Endometrial microvascular endothelial cells (primary cell): ENCODE results near the gene PHLDA2. TPM values are rescaled to one million over a fixed set of nuclear protein-coding genes. Genes with fewer than 3 reads are reported as not detected.

Source experiments
- in situ Hi-C: cut with HindIII; loops from 2 replicates; pipeline ENCODE4 v1.10.0; 2017; ENCODE audit warnings: low sequenced_read_pairs, low pct_unique_long_range_greater_than_20kb; ENCODE audit errors: inconsistent ontology term
- total RNA-seq: library from RNA; depleted of rRNA; stranded (reverse); fragments of >200 nt; gene quantifications from one replicate; pipeline ENCODE4 v1.2.3, GENCODE V29; 2015; ENCODE audit errors: inconsistent ontology term

Gene PHLDA2
- total RNA-seq, 1 donor from 2014 or later = 17.7 TPM

DNA sequence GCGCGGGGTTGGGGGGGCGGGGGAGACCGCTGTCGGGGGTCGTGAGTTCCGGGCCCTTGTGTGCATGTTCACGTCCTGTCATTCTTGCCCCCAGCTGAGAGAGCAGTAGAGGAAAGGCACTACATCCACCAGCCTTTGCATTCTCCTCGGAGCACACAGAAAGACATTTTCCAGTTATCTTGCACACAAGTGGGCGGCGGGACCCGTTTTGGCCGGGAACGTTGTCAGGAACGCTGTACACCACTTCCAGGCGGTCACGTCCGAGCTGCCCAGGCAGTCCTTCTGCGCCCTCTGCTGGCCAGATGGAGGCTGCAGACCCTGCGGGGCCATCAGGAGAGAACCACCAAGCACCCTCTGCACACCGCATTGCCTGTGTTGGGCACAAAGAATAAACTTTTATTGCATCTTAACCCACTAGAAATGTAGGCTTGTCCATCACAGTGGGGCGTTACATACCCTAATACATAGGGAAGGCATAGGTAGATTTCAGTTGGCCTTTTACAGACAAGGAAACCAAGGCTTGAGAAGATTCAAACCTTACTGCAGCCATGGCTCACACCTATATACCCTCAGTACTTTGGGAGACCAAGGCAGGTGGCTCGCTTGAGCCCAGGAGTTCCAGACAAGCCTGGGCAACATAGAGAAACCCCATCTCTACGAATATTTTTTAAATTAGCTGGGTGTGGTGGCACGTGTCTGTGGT is 40.8 kb downstream of the PHLDA2 start:
- in situ Hi-C loops = no loop called here

DNA sequence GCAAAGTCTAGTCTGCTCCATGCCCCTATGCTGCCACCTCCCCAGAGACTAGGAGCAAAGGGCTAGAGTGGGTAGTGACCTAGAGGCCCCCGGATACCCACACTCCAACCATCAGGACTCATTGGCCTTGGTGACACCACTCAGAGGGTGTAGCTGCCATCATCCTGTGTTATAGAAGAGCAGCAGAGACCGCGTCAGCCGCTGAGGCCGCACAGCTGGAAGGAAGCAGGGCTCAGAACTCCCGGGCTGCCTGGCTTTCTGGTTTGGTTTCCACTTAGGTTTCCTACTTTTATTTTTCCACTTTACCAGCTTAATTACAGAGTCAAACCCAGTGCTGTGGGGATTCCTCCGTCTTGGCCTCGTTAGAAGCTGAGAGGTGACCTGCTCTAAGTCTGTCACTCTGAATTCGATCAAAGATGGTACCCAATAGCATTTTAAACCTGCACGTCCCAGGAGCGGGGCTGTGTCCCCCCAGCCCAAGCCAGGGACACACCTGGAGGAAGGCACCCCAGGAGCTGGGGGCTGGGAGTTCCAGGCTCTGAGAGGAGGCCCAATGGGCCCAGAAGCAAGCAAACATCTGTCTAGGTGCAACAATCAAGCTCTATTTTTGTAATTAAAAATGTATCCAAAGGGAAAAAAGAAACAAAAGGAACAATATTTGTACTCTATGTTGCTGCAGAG is 41.6 kb downstream of the PHLDA2 start:
- in situ Hi-C loops = no loop called here

DNA sequence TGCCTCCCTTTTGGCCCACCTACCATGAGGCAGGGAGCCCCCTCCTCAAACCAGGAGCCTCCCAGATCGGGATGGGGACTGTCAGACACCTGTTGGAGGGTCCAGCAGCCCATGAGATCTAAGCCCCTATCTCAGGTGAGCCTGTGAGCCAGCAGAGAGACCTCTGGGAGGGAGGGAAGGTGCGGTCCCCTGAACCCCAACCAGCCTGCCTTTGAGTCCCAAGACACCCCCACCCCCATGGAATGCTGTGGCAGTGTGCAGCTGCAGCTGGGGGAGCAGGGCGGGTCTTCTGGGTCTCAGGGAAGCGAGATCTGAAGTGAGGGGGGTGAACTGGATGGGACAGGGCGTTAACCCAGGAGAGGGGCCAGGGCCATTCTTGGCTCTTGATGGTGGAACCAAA is 42.3 kb downstream of the PHLDA2 start:
- in situ Hi-C loops = no loop called here

DNA sequence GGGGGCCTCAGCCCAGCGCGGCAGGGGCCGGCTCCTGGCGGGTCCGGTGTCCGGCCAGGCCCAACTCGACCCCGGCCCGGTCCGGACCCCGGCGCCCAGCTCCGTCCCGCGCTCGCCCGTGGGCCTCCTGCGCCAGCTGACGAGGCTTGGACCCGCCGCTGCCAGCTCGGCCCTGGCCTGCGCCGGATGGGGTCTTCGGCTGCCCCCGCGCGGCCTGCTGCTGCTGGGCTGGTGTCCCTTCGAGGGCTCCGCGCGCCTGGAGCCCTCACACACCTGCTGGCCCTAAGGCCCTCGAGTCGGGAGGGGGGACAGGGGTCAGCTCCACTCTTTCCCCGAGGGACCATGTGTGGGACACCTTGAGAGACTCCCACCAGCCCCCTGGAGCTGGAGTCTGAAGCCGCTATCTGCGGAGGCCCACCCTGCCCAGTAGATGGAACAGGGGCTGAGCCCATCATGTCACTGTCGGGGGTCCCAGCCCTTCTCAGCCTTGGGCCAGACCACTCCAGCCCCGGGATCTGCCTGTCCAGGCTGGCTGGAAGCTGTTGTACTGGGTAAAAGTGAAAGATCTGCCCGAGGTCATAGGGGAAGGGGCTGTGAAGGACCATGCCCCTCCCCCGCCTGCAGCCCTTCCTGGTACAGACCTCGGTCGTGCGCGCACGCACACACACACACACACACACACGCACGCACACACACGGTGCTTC is 42.9 kb downstream of the PHLDA2 start:
- in situ Hi-C loops = no loop called here

DNA sequence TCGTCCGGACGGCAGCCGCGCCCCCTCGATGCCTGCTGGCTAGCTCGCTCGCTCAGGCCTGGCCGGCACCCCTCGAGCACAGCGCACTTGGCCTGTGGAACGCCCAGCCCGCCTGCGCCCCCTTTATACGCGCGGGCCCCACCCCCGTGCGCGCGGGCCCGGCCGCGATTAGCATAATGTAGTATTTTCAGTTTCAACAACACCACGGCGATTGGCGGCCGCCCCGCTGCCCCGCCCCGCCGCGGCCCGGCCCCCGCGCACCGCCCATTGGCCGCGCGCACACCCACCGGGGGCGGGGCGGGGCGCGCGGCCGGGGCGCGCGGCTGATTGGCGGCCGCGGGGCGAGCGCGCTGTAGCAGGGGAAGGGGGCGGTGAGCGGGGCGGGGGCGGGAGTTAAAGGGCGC is 43.5 kb downstream of the PHLDA2 start, which contains the start of gene CDKN1C:
Gene CDKN1C (minus strand): TSS at position 98 of the 404 bp plus-strand sequence. CDS start 319 bp downstream, outside the sequence.
- in situ Hi-C loops = no loop called here

DNA sequence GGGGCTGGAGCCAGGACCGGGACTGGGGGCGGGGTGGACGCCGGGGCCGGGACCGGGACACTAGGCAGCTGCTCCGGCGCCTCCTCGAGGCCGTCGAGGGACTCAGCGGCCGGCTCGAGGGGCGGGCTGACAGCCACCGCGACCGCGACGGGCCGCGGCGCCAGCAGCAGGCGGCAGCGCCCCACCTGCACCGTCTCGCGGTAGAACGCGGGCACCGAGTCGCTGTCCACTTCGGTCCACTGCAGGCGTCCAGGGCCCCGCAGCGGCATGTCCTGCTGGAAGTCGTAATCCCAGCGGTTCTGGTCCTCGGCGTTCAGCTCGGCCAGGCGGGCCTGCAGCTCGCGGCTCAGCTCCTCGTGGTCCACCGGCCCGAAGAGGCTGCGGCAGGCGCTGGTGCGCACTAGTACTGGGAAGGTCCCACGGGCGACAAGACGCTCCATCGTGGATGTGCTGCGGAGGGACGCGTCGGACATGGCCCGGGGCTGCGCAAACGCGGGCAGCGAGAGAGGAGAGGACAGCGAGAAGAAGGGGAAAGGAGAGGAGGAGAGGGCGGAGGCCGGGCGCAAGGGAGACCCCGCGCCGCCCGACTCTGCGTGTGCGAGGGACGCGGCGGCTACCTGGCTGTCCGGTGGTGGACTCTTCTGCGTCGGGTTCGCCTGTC is 44.1 kb downstream of the PHLDA2 start:
- in situ Hi-C loops = no loop called here

DNA sequence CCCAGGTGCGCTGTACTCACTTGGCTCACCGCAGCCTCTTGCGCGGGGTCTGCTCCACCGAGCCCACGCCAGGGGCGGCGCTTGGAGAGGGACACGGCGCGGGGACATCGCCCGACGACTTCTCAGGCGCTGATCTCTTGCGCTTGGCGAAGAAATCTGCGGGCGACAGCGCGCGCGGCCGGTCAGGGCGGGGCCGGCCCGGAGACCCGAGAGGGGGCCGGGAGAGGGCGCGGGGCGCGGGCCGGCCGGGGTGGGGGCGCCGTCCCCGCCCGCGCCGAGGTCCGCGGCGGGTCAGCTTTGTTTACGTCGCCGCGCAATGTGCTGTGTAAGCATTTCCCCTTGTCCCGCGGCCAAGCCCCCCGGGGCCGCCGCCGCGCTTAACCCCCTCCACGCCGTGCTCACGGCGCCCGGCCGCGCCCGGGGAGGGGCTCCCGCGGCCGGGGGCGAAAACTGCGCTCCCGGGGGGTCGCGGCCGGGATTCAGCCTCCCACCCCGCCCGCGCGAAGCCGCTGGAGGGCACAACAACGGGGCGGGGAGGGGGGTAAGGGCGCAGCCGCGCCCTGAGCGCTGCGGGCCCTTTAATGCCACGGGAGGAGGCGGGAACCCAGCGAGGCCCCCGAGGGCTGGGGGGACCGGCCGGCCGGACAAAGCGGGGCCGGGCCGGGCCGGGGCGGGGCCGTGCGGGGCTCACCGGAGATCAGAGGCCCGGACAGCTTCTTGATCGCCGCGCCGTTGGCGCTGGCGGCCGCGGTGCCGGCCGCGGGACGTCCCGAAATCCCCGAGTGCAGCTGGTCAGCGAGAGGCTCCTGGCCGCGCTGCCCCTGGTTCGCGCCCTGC is 45.0 kb downstream of the PHLDA2 start:
- in situ Hi-C loops = no loop called here

DNA sequence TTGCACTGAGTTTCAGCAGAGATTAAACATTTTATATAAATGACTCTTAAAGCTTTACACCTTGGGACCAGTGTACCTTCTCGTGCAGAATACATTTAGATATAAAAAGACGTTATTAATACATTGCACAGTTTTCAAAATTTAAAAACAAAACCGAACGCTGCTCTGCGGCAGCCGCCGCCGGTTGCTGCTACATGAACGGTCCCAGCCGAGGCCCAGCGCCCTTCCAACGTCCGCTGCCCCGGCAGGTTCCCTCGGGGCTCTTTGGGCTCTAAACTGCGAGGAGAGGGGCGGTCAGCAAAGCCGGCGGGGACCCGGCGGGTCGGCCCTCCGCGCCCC is 45.6 kb downstream of the PHLDA2 start:
- in situ Hi-C loops = no loop called here

DNA sequence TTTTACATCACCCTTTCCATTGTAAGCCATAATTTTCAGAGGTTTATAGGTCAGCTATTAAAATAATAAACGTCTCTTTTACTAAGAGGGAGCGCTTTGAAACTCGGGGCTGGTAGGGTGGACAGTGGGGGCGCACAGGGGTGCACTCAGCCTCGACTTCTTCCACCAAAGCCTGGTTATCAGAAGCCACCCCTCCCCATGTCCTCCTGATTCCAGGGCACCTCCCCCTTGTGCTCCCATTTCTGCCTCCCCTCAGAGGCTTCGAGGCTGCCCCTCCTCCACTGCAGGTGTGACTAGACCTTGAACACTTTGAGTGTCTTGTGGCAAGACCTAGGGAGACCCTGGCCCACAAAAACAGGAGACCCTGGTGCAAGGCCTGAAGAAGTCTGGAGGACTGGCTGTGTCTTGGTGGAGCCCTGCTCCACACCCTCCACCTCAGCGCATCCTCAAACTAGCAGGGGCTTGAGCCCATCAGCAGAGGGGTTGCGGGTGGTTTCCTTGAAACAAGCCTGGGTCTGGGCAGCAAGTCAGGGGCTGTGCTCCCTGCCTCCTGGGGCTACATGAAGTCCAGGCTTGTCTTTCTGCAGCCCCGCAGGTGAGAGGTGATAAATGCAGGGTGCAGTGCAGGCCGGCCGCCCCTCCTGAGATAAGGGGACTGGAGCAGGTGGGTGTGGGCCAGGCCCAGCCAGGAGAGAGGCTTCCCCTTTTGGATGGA is 46.7 kb downstream of the PHLDA2 start:
- in situ Hi-C loops = no loop called here

DNA sequence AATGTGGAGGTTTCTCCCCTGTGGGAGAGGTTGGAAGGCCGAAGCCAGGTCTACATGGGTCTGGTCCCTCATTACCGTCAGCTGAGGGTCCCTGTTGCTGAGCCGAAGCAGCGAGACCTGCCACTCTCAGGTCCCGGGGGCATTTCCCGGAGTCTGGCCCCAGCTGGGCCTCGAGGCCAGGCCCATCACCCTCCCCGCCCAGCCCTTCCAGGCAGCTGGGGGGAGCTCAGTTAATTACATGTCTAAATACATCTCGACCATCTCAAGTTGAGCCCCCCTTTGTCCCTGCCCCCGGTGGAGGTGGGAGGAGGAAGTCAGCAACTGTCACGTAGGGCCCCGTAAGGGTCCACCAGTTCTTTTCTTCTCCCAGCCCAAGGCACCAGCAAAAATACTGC is 47.2 kb downstream of the PHLDA2 start:
- in situ Hi-C loops = no loop called here

DNA sequence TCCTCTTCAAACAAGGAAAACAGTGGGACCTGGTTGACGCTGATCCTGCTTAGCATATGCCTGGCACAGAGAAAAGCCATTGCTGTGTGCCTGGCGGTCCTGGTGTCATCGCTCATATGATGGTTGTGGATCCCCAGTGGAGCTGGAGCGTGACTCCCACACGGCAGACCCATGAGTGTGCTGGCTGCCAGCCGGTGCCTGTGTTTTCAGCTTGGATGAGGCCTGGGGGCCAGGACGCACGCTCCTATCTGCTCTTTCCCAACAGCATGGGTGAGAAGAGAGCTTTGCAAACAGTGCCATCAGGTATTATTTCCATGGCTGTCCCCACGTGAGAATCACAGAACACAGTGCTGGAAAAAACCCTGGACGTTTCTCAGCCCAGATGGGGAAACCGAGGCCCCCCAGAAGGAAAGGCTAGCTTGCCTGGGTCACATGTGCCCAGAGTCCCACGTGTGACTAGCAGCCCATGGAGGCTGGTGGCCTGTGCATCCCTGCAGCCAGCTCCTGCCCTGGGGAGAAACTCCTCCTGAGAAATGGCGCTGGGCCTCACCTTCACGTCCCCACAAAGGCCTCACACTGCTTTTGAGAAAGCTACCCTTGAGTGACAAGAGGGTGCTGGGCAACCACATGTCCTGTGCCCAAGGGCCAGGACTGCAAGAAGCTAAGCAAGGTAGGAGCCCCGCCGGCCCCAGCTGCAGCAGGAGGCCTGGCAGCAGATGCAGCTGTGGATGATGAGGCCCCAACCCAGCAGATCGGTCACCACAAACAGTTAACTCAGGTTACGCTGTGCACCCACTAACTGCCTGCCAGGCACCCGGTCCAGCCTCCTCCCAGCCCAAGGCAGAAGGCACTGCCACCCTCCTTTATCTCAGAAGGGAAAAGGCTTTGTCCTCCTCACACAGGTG is 47.9 kb downstream of the PHLDA2 start:
- in situ Hi-C loops = no loop called here

DNA sequence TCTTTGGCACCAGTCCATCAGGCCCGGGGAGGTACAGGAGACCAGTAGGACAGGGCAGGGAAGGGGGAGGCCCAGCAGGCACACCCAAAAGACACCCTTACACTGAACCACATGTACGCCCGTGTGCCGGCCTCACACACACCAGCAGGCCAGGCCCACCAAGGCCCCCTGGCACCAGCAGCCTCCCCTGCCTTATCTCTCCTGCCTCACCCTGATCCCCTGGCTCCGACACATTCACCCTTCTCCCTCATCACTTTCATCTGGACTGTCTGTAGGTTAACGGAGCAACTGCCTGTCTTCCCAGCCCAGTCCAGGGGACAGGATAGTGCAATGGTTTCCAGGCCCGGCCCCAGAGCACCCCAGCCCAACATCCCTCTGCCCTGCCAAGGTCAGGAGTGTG is 48.6 kb downstream of the PHLDA2 start:
- in situ Hi-C loops = no loop called here

DNA sequence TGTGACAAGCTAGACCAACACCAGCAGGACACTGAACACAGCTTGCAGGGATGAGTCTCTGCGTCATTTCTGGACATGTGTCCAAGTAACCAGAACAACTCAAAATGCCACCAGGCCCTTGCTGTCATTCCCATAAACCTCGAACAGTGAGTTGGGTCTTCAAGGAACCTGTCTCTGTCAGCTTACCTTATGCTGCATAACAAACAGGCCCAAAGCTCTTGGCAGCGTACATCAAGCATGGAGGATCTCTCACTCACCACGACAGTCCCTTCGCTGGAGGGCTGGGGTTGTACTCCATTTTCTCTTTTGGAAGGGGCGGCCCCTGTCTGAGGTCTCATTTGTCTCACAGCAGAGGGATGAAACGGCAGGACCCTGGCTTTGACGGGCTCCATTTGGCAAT is 50.4 kb downstream of the PHLDA2 start:
- in situ Hi-C loops = no loop called here

Other genes with a start within 250 kb of the PHLDA2 start
- gene KCNQ1OT1, start 229.4 kb downstream of the PHLDA2 start, total RNA-seq = 0.09 TPM
- not detected for gene CDKN1C, start 43.6 kb downstream of the PHLDA2 start, total RNA-seq
- gene NAP1L4, start 62.9 kb upstream of the PHLDA2 start, total RNA-seq = 145 TPM
- 47.0 TPM for gene CARS1, start 128.0 kb upstream of the PHLDA2 start, total RNA-seq
- gene OSBPL5, start 235.9 kb upstream of the PHLDA2 start, total RNA-seq = 28.2 TPM